ENCODE data around the gene RIN3. TPM values are rescaled to one million over a fixed set of nuclear protein-coding genes. Genes with fewer than 3 reads are reported as not detected.

Gene RIN3
- total and polyA plus RNA-seq, 2 of the 4 experiments (the other 2 are of a cell fraction), result 2.5 to 11.1 TPM

GRCh38 chr14:92514844-92515514 is 1.4 kb downstream of the RIN3 start:
- H4K5ac ChIP-seq (ENCODE audit: low read depth, low read length), result no peak overlapping the region
- no TSS peak for BruUV-seq (replicated peaks)
- H2BK15ac ChIP-seq (ENCODE audit: low read depth, low read length), result no peak overlapping the region
- no peak for DNase-seq
- peak overlapping the region; percentile 59; the same call in 1 of the 2 replicates for H4K91ac ChIP-seq (ENCODE audit: insufficient read depth, low read depth, low read length)
- H3K36me3 ChIP-seq (ENCODE audit: control insufficient read depth, insufficient read depth, low read length), result no peaks in the 10 kb centered on the region
- peaks cover 13% of the 10 kb centered on the region for H3K4me1 ChIP-seq (ENCODE audit: control insufficient read depth, insufficient read depth, low read length)
- in situ Hi-C loops (cut with MboI; ENCODE audit: low sequenced_read_pairs), result no loop called here
- H3K4me2 ChIP-seq (ENCODE audit: low read depth, low read length), result peak overlapping the region; percentile 90
- peak overlapping the region; percentile 47 for H2AK9ac ChIP-seq (replicated peaks; ENCODE audit: low read depth, low read length, poor library complexity)
- H2AK5ac ChIP-seq (ENCODE audit: low read depth, low read length), result peak overlapping the region; percentile 60; the same call in 1 of the 2 replicates
- no peaks in the 10 kb centered on the region for H3K9me3 ChIP-seq (ENCODE audit: control insufficient read depth, insufficient read depth, low read length)
- peak overlapping the region; percentile 55 for H3K23ac ChIP-seq (ENCODE audit: low read depth, low read length)
- H3K4ac ChIP-seq (ENCODE audit: low read depth, low read length), result peak overlapping the region; percentile 77
- dilution Hi-C loops (cut with HindIII; ENCODE audit: low sequenced_read_pairs, unreplicated experiment), result no loop called here
- peak overlapping the region; percentile 53; the same call in 1 of the 2 replicates for H3K14ac ChIP-seq (replicated peaks; ENCODE audit: low read depth, low read length)
- TF ChIP-seq POLR2A (IDR thresholded peaks at IDR 0.05; ENCODE audit: low read depth, low read length) (no peak), CEBPB (IDR thresholded peaks at IDR 0.05; ENCODE audit: low read depth, low read length) (no peak), RCOR1 (IDR thresholded peaks at IDR 0.05; ENCODE audit: insufficient replicate concordance, low read length) (no peak), FOS (IDR thresholded peaks at IDR 0.05; ENCODE audit: low read depth, low read length) (no peak), BHLHE40 (IDR thresholded peaks at IDR 0.05; ENCODE audit: low read depth, low read length) (no peak), MXI1 (IDR thresholded peaks at IDR 0.05; ENCODE audit: borderline replicate concordance, low read depth, low read length) (no peak), RAD21 (IDR thresholded peaks at IDR 0.05; ENCODE audit: low read length) (no peak), RFX5 (IDR thresholded peaks at IDR 0.05; ENCODE audit: low read depth, low read length) (no peak), SMC3 (IDR thresholded peaks at IDR 0.05; ENCODE audit: low read depth, low read length) (no peak), MAFK (IDR thresholded peaks at IDR 0.05; ENCODE audit: low read depth, low read length) (no peak), CHD1 (IDR thresholded peaks at IDR 0.05; ENCODE audit: low read depth, low read length) (no peak)
- TF ChIP-seq, protein P1, sequence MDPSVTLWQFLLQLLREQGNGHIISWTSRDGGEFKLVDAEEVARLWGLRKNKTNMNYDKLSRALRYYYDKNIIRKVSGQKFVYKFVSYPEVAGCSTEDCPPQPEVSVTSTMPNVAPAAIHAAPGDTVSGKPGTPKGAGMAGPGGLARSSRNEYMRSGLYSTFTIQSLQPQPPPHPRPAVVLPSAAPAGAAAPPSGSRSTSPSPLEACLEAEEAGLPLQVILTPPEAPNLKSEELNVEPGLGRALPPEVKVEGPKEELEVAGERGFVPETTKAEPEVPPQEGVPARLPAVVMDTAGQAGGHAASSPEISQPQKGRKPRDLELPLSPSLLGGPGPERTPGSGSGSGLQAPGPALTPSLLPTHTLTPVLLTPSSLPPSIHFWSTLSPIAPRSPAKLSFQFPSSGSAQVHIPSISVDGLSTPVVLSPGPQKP (IDR thresholded peaks at IDR 0.05; ENCODE audit: borderline replicate concordance, low read depth, low read length), result no peak
- TF ChIP-seq, protein P2, sequence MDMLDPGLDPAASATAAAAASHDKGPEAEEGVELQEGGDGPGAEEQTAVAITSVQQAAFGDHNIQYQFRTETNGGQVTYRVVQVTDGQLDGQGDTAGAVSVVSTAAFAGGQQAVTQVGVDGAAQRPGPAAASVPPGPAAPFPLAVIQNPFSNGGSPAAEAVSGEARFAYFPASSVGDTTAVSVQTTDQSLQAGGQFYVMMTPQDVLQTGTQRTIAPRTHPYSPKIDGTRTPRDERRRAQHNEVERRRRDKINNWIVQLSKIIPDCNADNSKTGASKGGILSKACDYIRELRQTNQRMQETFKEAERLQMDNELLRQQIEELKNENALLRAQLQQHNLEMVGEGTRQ (IDR thresholded peaks at IDR 0.05; ENCODE audit: low read depth, low read length), result no peak
- H2BK5ac ChIP-seq (ENCODE audit: low read depth, low read length, poor library complexity, severe bottlenecking), result no peak overlapping the region
- 17% methylated on average over 2 of the region's 15 CpGs; no CpG with 5 or more reads in 1 of the 2 experiments for WGBS, 2 experiments (ENCODE audit: extremely low coverage in 2 of 2, insufficient read length in 1 of 2)
- CTCF ChIA-PET, result interaction anchor here (0.6 kb wide), 1 partner anchor 48 kb away, joined by 3 read pairs; no protein-coding TSS in a partner anchor
- H3K27ac ChIP-seq (ENCODE audit: insufficient read depth, low read length), result peak overlapping the region; percentile 27; the same call in 1 of the 2 replicates
- peak overlapping the region; percentile 92 for H3K9ac ChIP-seq (ENCODE audit: low read depth, low read length)
- peak overlapping the region; percentile 61 to 84; a peak in 3 of 4 replicates for H4K8ac ChIP-seq (ENCODE audit: low read depth in 2 of 2, low read length in 2 of 2)
- no peak overlapping the region; the same call in 1 of the 2 replicates for H3K18ac ChIP-seq (ENCODE audit: low read depth, low read length)
- H2BK20ac ChIP-seq (ENCODE audit: low read depth, low read length), result peak overlapping the region; percentile 8; the same call in 1 of the 2 replicates
- intact Hi-C loops (cut with micrococcal nuclease), result loop anchor here (5.0 to 10.0 kb wide), 2 partner anchors 130 to 167 kb away; no protein-coding TSS in a partner anchor
- H2AFZ ChIP-seq (replicated peaks; ENCODE audit: low read length, poor library complexity), result peak overlapping the region; percentile 91
- no peaks in the 10 kb centered on the region for H3K27me3 ChIP-seq (ENCODE audit: control insufficient read depth, insufficient read depth, low read length)
- peaks cover 8% of the 10 kb centered on the region for H4K20me1 ChIP-seq (ENCODE audit: insufficient read depth, low read length)
- POLR2A ChIA-PET (ENCODE audit: unreplicated experiment), result no interaction called here
- H3K4me3 ChIP-seq (ENCODE audit: insufficient read depth, low read depth, low read length), result peak overlapping the region; percentile 68
- peak overlapping the region; percentile 34 for H2BK120ac ChIP-seq (ENCODE audit: low read depth, low read length)
- peaks cover 19 to 66% of the 10 kb centered on the region in 2 experiments for H3K79me1 ChIP-seq (ENCODE audit: low read depth in 1 of 2, low read length in 2 of 2)
- ATAC-seq (ENCODE audit: low read depth), result no peak
- peak overlapping the region; percentile 21; the same call in 1 of the 2 replicates for H3K56ac ChIP-seq (ENCODE audit: extremely low read depth, insufficient read depth, low read length)
- peaks cover 9% of the 10 kb centered on the region for H3K9me1 ChIP-seq (ENCODE audit: insufficient read depth, low read length)
